Muscle of arm (tissue), 12 donors: ENCODE measurements around the gene PRDM5. TPM values are rescaled to one million over a fixed set of nuclear protein-coding genes. Genes with fewer than 3 reads are reported as not detected.
"Not testable (repeated sequence)": the region's sequence is repeated elsewhere in the genome, so short reads cannot be mapped to it uniquely, and the experiment has no call there.

Experiments
- DNase-seq: peaks from one replicate; pipeline ENCODE4 v3.0.0-alpha.2; 2013
- polyA plus RNA-seq, 12 donors: library from polyadenylated mRNA; unstranded; fragments of 120-200 nt; gene quantifications; one replicate each; pipeline ENCODE4 v1.2.1, GENCODE V29; 2013; ENCODE audit not compliant: insufficient read length in 12 of 12

PRDM5 gene
- polyA plus RNA-seq, 12 donors = 8.8 to 14.7 (median 12.2) TPM; not detected in 1

GRCh38 chr4:120755864-120756263, 166.7 kb downstream of the PRDM5 start:
- no peak for DNase-seq

GRCh38 chr4:120754590-120754989, 167.9 kb downstream of the PRDM5 start:
- DNase-seq = no peak

- DNase-seq = no peak
Observed at GRCh38 chr4:120753854-120754253, 168.7 kb downstream of the PRDM5 start.

- DNase-seq = no peak
Observed at GRCh38 chr4:120750152-120750525, 172.4 kb downstream of the PRDM5 start.

- no peak for DNase-seq
Observed at GRCh38 chr4:120749445-120750151, 172.9 kb downstream of the PRDM5 start.

- DNase-seq = not testable (repeated sequence)
Observed at GRCh38 chr4:120741636-120742035, 180.9 kb downstream of the PRDM5 start.

GRCh38 chr4:120736312-120736711, 186.2 kb downstream of the PRDM5 start:
- DNase-seq = no peak

GRCh38 chr4:120733968-120734367, 188.6 kb downstream of the PRDM5 start:
- no peak for DNase-seq

- DNase-seq = no peak
Observed at GRCh38 chr4:120733054-120733453, 189.5 kb downstream of the PRDM5 start.

GRCh38 chr4:120731561-120731960, 191.0 kb downstream of the PRDM5 start:
- no peak for DNase-seq

- no peak for DNase-seq
Observed at GRCh38 chr4:120730777-120731320, 191.7 kb downstream of the PRDM5 start.

- DNase-seq = no peak
Observed at GRCh38 chr4:120728892-120729675, 193.4 kb downstream of the PRDM5 start.

- DNase-seq = no peak
Observed at GRCh38 chr4:120725639-120726580, 196.6 kb downstream of the PRDM5 start.

- DNase-seq = no peak
Observed at GRCh38 chr4:120724656-120725055, 197.9 kb downstream of the PRDM5 start.

- DNase-seq = no peak
Observed at GRCh38 chr4:120723986-120724385, 198.5 kb downstream of the PRDM5 start.

GRCh38 chr4:120723105-120723504, 199.4 kb downstream of the PRDM5 start:
- no peak for DNase-seq

GRCh38 chr4:120722655-120723054, 199.9 kb downstream of the PRDM5 start:
- no peak for DNase-seq

GRCh38 chr4:120720354-120720934, 202.1 kb downstream of the PRDM5 start:
- no peak for DNase-seq

- no peak for DNase-seq
Observed at GRCh38 chr4:120718979-120719566, 203.5 kb downstream of the PRDM5 start.

GRCh38 chr4:120716346-120716745, 206.2 kb downstream of the PRDM5 start:
- no peak for DNase-seq

- no peak for DNase-seq
Observed at GRCh38 chr4:120714417-120715010, 208.0 kb downstream of the PRDM5 start.
